ENCODE data around the gene ANTXR1.

Gene ANTXR1

GRCh38 chr2:69177785-69178636, 165.0 kb downstream of the ANTXR1 start:
- no peak for DNase-seq (ENCODE audit: low read depth in 2 of 2)

DNA sequence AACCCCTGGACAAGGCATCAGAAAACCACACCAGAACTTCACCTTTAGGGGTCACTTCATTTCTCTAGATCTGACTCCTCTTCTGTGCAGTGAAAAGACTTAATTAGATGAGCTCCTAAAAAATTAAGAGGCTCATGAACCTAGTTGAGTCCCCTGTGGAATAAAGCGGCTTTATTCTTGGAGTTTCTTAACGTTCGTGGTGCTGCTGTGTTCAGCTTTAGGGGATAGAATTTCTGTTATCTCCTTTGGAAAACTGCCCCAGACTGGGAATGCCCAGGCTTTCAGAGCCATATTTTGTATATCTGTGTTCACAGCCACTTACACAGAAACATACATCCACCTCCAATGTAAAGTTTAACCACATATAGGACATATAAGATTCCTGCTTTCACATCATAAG, 165.8 kb downstream of the ANTXR1 start:
- no peak for DNase-seq (ENCODE audit: low read depth in 2 of 2)

- no peak for DNase-seq (ENCODE audit: low read depth in 2 of 2)
Observed at GRCh38 chr2:69180227-69180626, 167.2 kb downstream of the ANTXR1 start.

DNA sequence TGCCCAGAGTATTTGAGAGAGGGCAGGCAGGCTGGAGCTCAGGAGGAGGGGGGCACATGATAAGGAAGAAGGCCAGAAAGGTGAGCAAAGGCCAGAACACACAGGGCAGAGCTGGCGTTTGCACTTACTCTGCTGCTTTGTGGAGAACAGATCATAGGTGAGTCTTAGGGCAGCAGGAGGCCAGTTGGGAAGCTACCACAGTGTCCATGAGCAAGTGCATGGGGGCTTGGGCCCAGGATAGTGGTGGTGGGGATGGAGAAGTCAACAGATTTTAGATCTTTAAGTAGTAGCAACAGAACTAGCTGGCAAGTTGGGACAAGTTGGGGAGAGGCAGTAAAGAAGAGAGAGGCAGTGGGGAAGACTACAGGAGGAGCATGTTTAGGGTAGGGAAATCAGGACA, 168.0 kb downstream of the ANTXR1 start:
- no peak for DNase-seq (ENCODE audit: low read depth in 2 of 2)

GRCh38 chr2:69181806-69182427, 168.9 kb downstream of the ANTXR1 start:
- no peak for DNase-seq (ENCODE audit: low read depth in 2 of 2)

GRCh38 chr2:69183659-69184058, 170.7 kb downstream of the ANTXR1 start:
- DNase-seq (ENCODE audit: low read depth in 2 of 2) = no peak

- DNase-seq (ENCODE audit: low read depth in 2 of 2) = no peak
Observed at GRCh38 chr2:69184224-69184623, 171.2 kb downstream of the ANTXR1 start.

DNA sequence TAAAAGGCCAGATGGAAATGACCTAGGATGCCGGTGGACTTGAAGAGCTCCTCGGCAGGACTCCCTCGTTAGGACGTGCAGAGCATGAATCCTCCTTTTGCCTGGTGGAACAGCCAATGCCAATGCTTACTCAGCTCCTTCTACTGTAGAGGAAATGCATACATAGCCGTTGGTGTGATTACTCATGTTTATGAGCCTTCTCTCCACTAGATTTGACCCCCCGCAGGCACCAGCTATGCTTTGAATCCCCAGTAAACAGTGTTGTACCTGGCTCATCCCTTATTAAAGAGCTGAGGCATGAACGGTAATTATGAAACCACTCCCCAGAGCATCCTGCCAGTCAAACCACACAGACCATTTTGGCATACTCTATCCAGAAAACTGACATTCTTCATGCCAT, 172.8 kb downstream of the ANTXR1 start:
- no peak for DNase-seq (ENCODE audit: low read depth in 2 of 2)

GRCh38 chr2:69186614-69187013, 173.6 kb downstream of the ANTXR1 start:
- DNase-seq (ENCODE audit: low read depth in 2 of 2) = no peak

DNA sequence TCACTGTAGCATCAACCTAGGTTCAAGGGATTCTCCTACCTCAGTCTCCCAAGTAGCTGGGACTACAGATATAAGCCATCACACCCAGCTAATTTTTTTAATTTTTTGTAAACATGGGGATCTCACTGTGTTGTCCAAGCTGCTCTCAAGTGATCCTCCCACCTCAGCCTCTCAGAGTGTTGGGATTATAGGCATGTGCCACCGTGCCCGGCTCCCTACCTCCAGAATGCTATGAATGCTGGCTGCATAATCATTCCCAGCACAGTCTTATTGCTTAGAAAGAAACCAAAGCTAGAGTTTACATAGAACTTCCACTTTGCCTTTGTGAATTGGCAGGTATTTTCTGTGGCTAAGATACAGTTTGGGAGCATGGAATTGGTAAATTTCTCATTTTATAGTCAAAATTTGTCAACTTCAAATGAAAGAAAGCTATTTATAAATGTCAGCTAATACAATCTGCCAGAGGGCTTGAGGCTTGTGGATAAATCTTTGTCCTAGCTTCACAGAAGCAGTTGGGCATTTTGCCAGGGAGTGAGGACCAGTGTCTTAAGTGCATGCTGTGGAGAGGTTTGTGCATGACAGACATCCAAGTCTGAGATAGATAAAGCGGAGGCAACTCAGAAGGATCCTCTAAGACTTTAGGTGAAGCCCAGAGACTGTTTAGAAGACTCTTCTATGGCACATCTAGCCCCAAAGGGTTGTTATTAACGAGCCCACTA, 175.4 kb downstream of the ANTXR1 start:
- DNase-seq (ENCODE audit: low read depth in 2 of 2) = no peak

DNA sequence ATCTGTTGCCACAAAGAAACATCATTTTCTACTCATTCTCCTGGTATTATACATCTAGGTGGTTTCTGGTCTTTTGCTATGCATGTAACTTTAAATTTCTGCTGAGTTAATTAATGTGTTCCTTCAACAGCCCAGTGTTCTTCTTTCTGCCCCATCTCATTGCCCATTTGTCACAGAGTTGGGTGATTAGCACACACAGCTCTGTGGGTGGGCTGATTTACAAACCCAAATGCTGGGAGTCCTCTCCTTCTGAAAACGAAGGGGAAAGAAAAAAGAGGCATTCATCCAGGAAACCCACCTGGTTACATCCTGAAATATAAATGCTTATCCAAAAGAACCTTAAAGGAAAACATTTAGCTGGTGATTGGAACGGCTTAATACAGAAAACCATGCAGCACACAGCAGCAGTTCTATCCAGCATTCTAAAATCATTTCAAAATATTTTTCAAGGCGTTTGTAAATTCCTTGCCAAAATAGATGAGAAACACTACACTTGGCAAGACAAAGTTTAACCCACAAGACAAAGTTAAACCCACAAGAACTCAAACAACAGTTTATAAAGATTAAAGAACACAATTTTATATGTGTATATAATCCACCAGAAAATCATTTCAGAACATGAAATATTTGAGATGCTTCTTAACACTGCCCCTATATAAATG, 177.9 kb downstream of the ANTXR1 start:
- no peak for DNase-seq (ENCODE audit: low read depth in 2 of 2)

- DNase-seq (ENCODE audit: low read depth in 2 of 2) = no peak
Observed at GRCh38 chr2:69191634-69192033, 178.7 kb downstream of the ANTXR1 start.

DNA sequence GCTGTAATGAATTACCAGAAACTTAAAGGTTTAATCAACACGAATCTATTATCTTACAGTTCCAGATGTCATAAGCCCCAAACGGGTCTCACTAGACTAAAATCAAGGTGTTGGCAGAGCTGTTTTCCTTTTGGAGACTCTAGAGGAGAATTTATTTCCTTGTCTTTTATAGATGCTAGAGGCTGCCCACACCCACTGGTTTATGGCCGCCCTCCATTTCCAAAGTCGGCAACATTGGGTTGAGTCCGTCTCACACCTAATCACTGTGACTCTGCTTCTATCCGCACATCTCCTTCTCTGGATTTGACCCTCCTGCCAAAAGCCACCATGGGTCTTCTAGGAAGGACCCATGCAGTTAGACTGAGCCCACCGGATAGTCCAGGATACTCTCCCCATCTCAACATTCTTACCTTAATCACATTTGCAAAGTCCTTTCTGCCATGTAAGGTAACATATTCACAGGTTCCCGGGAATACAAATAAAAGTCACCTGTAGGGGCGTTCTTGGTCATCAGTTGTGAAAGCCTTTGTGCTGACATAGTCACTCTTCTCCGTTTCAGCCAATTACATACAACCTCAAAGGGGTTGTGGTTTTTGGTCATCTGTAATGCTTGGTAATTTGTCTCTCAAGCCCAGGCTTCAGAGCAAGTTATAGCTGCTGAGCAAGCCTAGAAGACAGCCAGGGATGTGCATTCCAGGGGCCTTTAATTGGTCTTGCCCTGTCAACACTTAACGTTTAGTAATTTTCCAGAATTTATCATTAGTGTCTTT, 179.4 kb downstream of the ANTXR1 start:
- DNase-seq (ENCODE audit: low read depth in 2 of 2) = no peak

GRCh38 chr2:69195706-69196105, 182.7 kb downstream of the ANTXR1 start:
- DNase-seq (ENCODE audit: low read depth in 2 of 2) = no peak

DNA sequence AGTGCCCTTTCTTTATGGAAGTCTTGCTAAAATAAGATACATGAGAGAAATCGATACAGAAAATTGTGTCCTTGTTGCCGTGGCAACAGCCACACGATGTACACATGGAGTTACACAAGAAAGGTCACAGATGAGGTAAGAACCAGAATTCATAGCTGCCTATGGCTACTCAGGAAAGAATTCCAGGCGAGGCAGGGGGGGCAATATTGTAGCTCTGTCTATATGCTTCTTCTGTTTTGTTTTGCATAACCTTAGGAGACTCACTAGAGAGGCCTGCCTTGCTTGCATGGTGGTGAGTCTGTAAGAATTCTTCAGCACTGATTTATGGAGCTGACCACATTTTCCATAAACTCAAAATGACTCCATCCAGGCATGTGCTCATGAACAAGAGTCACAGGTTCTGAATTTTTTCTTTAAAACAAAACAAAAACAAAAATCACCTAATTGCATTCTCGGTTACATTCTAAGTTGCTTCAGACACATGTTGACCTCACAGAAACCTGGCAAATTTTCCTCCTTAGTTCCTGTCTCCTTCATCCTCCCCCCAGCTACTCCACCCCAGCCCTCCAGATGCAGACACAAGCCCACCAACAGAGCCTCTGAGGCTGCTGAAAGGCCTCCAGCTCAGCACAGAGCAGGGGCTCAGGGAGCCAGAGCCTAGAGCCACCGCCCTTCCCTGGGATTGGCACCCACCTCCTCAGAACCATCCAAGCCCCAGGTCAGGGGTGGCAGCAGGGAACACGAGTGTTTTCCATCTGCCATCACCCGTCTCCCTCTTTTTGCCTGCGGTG, 183.5 kb downstream of the ANTXR1 start:
- no peak for DNase-seq (ENCODE audit: low read depth in 2 of 2)

DNA sequence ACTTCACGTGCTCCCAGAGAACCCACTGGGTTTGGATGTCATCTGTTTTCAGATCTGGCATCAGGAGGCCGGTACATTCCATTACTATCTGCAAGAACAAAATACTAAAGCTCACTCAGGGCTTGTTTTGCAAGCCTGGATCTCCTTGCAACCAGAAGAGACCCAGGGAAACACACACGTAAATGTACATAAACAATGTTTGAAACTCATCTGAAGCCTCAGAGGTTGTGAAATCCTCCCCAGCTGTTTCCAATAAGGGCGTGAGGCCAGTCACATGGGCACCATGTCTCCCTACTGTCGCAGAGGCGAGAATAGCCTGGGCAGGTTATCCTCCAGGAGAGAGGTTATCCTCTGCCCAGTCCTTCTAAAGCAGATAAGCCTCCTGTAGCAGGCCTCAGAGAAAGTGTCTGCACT, 187.1 kb downstream of the ANTXR1 start:
- no peak for DNase-seq (ENCODE audit: low read depth in 2 of 2)

- no peak for DNase-seq (ENCODE audit: low read depth in 2 of 2)
Observed at GRCh38 chr2:69201259-69201658, 188.3 kb downstream of the ANTXR1 start.

GRCh38 chr2:69202327-69202726, 189.3 kb downstream of the ANTXR1 start:
- DNase-seq (ENCODE audit: low read depth in 2 of 2) = no peak

DNA sequence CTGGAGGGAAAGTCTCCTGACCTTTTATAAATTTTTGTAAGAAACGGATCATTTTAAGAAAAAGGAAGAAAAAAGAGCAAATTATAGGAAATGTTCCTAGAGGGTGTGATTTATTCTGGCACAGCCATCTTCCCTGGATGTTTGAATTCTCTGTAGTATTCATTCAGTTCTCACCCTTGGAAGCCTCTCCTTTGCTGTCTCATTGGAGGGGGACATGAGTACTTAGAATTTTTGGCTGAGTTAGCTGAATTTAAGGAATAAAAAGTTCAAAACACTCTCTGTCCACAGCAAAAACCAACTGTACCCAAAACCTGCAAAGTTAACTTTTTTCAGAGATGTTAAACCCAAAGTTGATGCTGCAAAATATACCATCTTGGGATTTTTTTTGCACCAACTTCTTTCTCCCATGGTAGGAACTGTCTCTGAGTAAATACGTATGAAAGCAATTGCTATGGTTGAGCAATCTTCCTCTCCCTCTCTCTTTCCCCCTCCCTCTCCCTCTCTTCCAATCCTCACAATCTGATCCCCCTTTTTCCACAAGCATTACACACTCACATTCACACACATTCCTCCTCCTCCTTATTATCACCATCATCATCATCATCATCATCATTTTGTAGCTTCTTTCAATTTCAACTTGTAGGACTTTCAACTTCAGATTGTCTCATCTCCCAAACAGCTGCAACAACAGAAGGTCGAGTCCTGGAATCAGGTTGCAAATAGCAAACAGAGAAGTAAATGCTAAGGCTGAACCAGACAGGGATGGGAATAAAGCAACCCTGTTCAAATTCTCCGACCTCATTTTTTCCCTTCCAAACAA, 190.4 kb downstream of the ANTXR1 start:
- no peak for DNase-seq (ENCODE audit: low read depth in 2 of 2)

- no peak for DNase-seq (ENCODE audit: low read depth in 2 of 2)
Observed at GRCh38 chr2:69204654-69205053, 191.7 kb downstream of the ANTXR1 start.

Data from stimulated activated CD8-positive, alpha-beta memory T cell treated with anti-CD3 and anti-CD28 coated beads, Interleukin-15, amount 100 ng/mL, for 4 hours (primary cell).